CD4-positive, alpha-beta T cell treated with Interleukin-12 subunit alpha and Interleukin-12 subunit beta, for 1 hour (primary cell): ENCODE data around the gene NOL12.
A peak's percentile ranks its signal among the peaks of the same experiment; 100 is the strongest.
"Not testable (repeated sequence)": the region's sequence is repeated elsewhere in the genome, so short reads cannot be mapped to it uniquely, and the experiment has no call there.

Source experiments
- DNase-seq: peaks from one replicate; pipeline ENCODE4 v3.0.0-alpha.2; 2020

Gene NOL12, protein sequence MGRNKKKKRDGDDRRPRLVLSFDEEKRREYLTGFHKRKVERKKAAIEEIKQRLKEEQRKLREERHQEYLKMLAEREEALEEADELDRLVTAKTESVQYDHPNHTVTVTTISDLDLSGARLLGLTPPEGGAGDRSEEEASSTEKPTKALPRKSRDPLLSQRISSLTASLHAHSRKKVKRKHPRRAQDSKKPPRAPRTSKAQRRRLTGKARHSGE

DNA sequence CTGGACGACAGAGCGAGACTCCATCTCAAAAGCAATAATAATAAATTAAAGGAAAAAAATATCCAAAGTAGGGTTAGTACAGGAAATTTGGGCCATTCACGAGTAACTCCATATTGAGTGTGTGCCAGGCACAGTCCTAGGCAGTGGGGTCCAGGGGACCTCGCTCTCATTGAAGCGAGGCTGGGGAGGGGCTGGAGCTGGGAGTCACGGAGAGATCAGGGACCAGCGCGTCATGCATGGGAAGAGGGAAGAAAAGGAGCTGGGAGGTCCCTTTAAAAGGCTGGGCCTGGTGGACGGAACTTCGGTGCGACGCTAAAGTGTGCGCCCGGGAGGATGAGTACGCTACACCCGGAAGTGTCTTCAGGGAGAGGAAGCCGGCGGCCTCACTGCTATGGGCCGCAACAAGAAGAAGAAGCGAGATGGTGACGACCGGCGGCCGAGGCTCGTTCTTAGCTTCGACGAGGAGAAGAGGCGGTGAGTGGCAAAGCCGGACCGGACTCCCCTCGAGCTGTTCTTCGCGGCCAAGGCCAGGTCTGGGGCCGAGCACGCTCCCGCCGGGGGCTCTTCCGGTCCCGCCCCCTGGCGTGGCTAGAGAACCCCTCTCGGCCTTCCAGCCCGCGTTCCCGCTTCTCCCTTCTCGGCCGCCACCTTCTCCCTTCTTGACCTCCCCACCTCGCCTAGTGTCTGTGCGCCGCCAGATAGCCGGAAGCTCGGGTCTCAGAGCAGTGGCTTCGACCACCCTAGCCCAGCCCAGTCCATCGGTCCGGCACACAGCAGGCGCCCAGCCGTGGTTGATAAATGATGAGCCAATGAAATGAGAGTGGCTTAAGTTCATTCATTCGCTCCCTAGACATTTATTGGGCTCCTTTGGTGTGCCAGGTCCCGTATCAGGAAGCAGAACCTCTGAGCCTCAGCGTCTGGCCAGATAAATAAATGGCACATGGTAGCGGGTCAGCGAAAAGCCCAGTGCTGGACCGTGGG, at the start of gene NOL12:
TSS of gene NOL12 (plus strand) at position 342 of the 981 bp plus-strand sequence. CDS start at position 392, 50 bp downstream.
- peak; percentile 86 for DNase-seq

DNA sequence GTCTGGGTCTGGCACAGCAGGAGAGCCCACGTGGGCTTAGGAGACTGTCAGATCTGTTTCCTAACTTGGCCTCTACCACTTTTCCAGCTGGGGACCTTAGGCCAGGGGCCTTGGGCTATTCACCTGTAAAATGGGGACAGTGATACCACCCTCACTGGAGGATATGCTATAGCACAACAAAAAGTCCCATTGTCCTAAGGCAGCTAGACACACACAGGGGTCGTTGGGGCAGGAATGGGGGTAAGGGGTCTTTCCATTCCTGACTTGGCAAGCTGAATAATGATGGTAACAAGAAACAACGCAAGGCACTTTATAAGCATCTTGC, 49.2 kb upstream of the NOL12 start:
- DNase-seq, result no peak

DNA sequence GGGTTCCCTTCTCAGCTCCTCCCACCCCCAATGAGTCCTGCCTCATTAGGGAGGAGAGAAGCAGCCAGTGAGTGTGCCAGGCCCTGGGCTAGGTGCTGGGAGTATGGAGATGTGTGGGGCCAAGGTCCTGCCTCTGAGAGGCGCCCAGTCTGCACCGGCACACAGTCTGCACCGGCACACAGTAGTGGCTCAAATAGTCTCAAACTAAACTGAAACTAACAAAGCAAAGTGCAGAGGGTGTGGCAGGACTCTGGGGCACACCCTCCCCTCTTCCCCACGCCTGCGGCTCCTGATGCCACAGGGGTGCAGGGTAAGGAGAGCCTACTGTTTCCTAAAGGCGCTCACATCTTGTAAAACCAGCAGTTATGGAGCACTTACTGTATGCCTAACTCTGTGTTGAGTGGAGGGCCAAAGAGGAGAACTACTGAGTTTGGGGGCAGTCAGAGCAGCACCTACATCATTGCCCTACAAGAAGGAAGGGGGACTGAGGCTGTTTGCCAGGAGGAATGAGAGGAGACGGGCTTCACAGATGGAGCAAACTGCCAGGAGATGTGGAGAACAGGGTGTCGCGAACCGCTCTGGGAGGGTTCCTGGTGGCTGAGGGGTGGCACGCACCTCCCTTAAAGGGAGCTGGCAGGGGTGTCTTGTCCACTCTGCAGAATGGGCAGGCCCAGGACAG, 47.6 kb upstream of the NOL12 start:
- peak; percentile 46 for DNase-seq

DNA sequence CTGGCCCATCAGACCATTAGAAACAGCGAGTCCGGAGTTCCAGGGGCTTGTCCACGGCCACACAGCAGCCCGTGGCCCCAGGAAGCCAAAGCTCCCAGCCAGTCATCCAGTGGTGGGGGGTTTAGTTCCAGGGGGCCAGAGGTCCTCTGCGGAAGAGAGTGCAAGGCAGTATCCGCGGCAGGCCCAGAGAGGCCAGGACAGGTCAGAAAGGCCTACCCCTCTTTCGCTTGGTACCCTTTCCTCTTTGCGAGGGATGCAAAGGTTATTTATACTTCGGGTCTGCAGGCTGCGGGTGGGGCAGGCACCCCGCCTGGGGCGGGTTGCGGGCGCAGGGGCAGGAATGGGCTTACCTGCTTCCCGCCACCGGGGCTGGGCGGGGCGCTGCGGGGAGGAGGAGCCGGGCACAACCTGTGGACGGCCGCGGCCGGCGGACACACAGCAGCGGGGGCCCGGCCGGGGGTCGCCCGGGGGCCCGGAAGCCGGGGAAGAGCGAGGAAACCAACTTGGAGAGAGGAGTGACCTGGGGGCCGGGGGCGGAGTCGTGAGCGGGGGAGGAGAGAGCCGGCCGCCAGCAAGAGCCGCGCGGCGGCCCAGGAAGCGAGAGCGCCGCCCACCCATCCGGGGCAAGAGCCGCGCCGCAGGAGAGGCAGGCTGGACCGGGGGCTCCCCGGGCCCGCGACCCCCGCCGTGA, 46.9 kb upstream of the NOL12 start, which contains the start of gene SH3BP1:
TSS of gene SH3BP1 (plus strand) at position 600 of the 691 bp plus-strand sequence. CDS start 119 bp downstream, outside the sequence.
- peak; percentile 57 for DNase-seq

DNA sequence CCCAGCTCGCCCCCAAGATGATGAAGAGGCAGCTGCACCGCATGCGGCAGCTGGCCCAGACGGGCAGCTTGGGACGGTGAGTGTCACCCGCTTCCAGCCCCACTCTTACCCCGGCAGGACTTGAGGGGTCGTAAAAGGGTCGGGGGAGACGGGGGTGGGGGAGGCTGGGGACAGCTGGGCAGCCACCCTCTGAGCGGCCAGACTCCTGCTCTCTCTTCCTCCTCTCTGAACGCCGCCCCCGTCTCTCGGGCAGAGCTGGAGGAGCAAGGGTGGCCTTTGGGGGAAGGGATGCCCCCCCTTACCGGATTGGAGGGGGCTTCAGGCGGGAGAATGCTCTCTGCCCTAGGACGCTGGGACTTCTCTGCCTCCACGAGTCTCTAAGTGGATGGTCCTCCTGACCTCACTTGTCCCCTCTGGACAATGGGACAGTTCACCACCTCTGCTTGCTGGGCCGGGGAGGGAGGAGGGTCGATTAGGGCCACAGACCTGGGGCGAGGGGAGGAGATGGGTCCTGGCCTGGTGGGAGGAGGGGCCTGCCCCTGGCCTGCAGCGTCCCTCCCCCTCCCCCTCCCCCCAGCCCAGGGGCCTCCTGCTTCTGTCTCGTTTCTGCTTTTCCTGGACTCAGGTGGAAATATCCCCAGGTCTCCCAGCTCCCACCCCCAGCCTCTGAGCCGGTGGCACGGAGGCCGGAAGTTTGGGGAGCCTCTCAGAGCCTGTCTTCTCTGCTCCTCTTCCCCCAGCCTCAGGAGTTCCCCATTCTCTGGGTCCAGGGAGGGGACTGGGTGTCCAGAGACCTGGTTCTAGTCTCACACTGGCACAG, 46.2 kb upstream of the NOL12 start:
- DNase-seq, result no peak

DNA sequence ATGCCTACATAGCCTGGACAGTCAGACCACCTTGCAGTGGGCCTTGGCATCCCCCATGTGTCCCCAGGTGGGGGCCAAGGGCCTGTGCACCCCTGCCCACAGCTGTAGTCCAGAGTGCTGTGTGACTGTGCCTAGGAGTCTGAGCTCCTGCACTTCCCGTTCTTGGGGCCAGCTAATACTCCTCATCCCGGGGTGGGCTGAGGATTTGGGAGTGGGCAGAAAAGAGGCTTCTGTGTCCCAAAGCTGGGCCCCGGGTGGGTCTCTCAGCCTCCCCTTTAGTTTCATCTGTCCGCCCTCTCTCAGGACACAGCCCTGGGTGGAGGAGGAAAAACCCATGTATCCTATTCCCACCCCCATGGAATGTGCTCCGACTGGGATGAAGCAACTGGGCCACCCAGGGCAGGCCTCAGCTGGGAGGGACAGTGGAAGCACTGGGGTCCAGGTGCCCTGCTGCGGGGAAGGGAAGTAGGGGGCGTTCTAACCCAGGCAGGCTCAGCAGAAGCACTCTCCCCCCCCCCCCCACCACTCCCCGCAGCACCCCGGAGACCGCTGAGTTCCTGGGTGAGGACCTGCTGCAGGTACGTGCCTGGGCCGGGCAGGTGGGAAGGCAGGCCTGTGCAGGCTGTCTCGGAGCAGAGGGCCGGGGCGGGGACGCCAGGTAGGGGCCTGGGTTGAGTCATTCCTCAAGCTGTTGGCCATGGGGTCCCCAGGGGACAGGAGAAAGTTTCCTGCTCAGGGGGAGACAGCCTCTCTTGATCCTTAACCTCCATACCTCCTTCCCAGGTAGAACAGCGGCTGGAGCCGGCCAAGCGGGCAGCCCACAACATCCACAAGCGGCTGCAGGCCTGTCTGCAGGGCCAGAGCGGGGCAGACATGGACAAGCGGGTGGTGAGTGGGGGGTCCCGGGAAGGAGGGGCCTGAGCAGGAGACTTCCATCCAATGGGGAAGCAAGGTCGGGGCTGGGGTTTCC, 45.3 kb upstream of the NOL12 start:
- no peak for DNase-seq

DNA sequence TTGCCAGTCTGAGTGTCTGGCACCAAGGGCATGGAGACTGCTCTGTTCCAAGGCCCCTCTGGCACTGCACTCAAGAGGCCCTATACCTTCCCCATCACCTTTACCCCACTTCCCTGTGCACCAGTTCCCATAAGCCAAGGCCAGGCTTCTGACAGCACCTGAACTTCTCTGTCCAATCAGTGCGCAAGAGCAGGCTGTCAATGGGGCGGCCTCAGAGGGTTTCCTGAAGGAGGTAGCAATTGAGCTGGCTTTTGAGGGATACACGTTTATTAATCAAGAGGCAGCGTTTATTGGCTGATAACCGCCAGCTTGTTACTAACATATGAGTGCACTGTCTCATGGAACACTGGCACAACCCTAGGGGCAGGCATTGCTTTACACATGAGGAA, 44.6 kb upstream of the NOL12 start:
- DNase-seq, result no peak

DNA sequence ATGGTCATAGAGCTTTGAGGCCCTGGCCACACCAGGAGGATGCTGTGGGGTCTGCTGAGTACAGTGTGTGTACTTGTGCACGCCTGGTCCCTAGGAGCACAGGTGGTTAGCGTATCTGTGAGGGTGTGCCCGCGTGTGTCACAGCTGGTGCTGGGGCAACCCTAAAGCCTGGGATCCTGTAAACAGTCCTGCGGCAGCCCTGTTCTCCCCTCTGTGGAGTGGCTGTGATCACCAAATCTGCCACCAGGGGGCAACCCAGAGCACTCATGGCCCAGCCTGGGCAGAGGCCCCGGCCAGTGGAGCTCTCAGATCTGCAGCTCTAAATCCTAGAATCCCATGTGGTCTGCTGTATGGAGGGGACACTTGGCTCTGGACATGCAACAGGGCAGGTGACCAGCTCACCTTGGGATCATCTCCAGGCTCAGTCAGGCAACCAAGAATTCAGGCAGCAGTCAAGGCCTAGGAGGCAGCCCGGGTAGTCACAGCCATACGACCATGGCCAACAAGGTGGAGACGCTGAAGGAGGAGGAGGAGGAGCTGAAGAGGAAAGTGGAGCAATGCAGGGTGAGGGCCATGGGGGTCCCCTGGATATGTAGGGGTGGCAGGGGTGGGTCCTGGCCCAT, 42.8 kb upstream of the NOL12 start:
- peak; percentile 86 for DNase-seq

DNA sequence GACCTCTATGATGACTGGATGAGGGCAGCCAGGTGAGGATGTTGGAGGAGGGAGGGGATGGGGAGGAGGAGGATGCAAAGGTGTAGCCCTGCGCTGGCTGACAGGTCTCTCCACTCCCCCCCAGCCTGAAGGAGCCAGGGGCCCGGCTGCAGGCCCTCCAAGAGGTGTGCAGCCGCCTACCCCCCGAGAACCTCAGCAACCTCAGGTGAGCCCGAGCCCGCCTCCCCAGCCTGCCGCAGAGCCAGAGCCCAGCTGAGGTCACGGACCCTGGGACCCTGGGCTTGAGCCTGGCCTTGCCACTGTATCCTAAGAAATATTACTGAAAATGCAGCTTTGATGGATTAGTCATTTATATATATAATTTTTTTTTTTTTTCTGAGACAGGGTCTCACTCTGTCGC, 38.8 kb upstream of the NOL12 start:
- DNase-seq, result no peak

DNA sequence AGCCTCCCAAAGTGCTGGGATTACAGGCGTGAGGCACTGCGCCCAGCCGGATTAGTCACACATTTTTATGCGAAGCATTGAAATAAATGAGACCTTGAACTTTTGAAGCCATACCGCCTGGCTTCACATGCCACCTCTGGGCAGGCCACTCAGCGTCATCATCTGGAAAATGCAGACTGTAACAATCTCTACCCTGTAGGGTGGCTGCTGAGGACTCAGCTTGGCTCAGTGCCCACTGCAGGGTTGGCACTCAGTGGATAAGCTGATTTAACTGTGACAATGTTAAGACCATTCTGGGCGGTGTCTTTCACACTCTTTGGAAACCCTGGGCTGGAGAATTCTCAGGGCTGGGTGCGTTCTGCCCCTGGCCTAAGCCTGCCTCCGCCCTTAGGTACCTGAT, 38.2 kb upstream of the NOL12 start:
- no peak for DNase-seq

DNA sequence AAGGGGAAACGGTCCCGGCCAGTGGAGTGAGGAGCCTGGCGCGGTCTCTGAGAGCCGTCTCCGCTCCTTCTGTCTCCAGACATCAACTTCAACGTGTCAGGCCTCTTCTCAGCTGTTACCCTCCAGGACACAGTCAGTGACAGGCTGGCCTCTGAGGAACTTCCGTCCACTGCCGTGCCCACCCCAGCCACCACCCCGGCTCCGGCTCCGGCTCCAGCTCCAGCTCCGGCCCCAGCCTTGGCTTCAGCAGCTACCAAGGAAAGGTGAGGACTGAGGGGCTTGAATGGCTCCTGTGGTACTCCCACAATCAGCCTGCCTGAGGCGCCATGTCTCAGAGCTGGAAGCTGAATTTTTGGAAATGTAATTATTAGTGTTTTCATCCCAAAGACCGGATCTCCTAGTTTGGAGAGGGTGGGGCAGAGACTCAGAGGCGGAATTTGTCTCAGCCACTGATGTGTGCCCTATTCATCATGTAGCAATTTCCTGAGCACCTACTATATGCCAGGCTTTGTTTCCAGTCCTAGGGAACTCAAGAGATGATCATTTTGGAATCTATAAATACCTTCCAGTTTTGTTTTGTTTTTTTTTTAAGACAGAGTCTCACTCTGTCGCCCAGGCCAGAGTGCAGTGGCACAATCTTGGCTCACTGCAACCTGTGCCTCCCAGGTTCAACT, 35.5 kb upstream of the NOL12 start:
- DNase-seq, result no peak

DNA sequence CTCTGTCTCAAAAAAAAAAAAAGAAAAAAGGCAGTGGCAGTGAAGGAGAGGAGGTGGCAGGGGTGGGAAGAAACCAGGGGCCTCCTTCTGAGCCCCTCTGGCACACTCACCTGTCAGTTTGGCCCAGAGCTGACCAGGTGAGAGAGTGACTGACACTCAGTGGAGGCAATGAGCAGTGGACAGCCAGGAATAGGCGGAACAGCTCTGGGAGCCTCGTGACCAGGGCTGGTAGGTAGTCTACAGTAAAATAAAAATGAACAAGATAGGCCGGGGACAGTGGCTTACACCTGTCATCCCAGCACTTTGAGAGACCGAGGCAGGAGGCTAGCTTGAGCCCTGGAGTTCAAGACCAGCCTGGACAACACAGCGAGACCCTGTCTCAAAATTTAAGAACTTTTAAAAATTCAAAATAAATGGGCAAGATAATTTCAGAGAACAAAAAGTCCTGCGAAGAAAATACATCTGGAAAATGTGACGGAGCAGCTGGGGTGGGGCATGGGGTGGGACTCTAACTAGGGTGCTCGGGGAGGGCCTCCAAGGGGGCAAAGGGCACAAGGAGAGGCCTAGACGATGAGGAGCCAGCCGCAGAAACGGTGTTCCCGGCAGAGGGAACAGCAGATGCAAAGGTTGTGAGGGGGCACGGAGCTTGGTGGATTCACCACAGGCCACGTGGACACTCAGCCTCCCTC, 31.4 kb upstream of the NOL12 start:
- no peak for DNase-seq

DNA sequence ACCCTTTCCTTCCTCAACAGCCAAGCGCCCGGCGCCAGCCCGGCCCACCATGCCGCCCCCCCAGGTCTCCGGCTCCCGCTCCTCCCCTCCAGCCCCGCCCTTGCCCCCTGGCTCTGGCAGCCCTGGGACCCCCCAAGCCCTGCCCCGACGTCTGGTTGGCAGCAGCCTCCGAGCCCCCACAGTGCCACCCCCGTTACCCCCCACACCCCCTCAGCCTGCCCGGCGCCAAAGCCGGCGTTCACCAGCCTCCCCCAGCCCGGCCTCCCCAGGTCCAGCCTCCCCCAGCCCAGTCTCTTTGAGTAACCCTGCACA, 30.9 kb upstream of the NOL12 start:
- no peak for DNase-seq

DNA sequence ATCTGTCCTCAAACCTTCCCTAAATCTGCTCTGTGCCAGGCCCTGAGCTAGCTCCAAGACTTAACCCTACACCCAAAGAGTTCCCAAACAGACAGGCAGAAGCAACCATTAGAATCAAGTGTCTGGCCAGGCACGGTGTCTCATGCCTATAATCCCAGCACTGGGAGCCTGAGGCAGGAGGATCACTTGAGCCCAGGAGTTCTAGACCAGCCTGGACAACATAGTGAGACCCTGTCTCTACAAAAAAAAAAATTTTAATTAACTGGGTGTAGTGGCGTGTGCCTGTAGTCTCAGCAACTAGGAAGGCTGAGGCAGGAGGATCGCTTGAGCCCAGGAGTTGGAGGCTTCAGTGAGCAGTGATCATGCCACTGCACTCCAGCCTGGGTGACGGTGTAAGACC, 29.6 kb upstream of the NOL12 start:
- DNase-seq, result not testable (repeated sequence)

DNA sequence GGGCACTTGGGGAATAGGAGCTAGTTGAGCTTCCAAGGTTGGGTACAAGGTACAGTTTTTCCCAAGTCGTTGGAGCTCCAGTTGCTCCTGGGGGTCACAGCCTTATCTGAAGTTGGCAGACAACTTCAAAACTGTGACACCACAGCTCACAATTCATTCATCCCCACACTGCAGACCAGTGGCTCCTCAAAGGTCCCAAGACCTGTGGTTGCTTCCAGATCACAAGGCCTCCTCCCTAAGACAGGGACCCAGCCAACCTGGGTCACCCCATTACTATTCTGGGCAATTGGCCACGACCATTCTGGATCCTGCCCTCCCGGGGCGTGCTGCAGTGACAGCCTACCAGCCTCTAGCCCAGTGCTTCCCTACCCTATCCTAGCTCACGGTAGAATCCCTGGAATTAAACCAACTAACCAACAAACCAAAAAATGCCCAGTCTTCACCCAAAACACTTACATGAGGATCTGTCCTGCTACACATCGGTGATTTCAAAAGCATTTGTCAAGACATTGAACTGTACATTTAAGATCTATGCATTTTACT, 28.5 kb upstream of the NOL12 start:
- no peak for DNase-seq

DNA sequence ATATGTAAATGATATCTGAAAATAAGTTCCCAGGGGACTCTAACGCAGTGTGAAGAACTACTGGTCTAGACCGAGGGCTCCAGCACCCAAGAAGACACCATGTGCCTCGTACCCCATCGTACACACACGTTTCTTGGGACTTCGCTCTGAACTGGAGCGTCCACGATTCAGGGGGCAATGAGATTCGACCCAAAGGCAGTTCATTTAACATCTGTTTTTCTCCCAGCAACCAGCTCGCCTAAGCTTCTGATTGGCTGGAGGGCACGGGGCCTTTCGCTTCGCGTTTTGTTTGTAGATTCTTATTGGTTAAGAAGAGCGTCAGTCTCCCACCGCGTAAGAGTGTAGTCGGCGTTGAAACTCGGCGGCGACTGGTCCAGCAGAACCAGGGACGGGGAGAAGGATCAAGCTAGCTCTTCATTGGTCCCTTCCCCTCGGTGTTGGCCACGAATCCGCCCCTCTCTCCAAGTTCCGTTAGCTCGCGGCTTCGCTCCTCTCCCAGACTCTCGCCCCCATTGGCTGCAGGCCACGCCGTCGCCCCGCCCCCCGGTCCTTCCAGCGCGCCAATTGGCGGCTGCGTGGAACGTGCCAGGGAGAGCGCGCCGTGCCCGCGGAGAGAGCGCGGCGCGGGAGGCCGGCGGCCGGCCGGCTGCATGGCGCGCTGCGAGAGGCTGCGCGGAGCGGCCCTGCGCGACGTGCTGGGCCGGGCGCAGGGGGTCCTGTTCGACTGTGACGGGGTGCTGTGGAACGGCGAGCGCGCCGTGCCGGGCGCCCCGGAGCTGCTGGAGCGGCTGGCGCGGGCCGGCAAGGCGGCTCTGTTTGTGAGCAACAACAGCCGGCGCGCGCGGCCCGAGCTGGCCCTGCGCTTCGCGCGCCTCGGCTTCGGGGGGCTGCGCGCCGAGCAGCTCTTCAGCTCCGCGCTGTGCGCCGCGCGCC, 27.7 kb upstream of the NOL12 start, which contains the start of gene PDXP:
TSS of gene PDXP (plus strand) at position 591 of the 933 bp plus-strand sequence. CDS start at position 651, 60 bp downstream.
- peak; percentile 99 for DNase-seq

DNA sequence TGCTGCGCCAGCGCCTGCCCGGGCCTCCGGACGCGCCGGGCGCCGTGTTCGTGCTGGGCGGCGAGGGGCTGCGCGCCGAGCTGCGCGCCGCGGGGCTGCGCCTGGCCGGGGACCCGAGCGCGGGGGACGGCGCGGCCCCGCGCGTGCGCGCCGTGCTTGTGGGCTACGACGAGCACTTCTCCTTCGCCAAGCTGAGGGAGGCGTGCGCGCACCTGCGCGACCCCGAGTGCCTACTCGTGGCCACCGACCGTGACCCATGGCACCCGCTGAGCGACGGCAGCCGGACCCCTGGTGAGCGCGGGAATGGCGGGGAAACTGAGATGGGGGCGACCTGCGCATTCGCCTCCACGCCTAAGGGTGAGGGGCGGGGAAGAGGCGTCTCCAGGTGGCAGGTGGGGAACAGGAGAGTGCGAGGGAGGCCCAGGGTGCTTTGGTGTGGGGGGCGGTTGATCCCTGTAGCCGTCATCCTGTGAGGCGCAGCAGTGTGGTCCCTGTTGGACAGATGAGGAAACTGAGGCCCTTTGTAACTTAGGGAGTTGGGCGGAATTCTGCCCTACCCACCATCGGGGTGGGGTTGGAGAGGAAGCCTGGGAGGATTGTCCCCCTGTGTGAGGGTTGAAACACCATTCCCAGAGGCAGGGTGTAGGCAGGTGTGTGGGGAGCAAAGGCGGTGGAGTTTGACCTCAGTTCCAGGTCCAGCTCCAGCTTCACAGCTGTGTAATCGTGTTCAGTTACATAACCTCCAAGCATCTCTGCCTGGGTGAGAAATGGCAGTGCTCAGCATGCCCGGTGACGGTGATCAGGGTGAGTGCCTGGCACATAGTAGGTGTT, 26.9 kb upstream of the NOL12 start:
- DNase-seq, result no peak
